OCI-LY7 (cell line): ENCODE results near the gene KRTAP20-2. TPM values are rescaled to one million over a fixed set of nuclear protein-coding genes. Genes with fewer than 3 reads are reported as not detected.

ENCODE experiments used
- Bru-seq: library from RNA; stranded (reverse); fragments of 400-500 nt; gene quantifications from one replicate; lab custom pipeline; 2021; lab: Mats Ljungman, UMichigan
- BruChase-seq, 2 experiments: library from RNA; stranded (reverse); fragments of 400-500 nt; gene quantifications; one replicate each; lab custom pipeline; 2021; lab: Mats Ljungman, UMichigan
- BruUV-seq: library from RNA; stranded (reverse); fragments of 400-500 nt; replicated peaks from 2 replicates; lab custom pipeline; 2021; lab: Mats Ljungman, UMichigan
- CTCF ChIA-PET: fragments of 300-600 bp; sonication (Branson Sonifier 250); formaldehyde crosslinking; loops from one replicate; lab custom pipeline; 2022; ENCODE audit warnings: antibody characterized with exemption; ENCODE audit not compliant: unreplicated experiment; lab: Charles Lee
- POLR2A ChIA-PET: fragments of 300-600 bp; sonication (Branson Sonifier 250); formaldehyde crosslinking; loops from one replicate; lab custom pipeline; 2022; ENCODE audit warnings: antibody characterized with exemption; lab: Charles Lee
- DNase-seq: peaks from one replicate; pipeline ENCODE4 v3.0.0-alpha.2; 2015; ENCODE audit warnings: low spot score
- H2AFZ ChIP-seq: fragments of 200-600 bp; sonication (generic), shearing (Covaris generic); 2 replicates; pipeline ENCODE4 v1.6.1; 2014; ENCODE audit warnings: mild to moderate bottlenecking, antibody characterized with exemption, low read length, moderate library complexity
- H3K27ac ChIP-seq: fragments of 200-600 bp; sonication (generic); 2 replicates; pipeline ENCODE4 v1.5.1; 2014; ENCODE audit warnings: mixed run types, low read depth, mild to moderate bottlenecking, moderate library complexity, low read length, inconsistent platforms; ENCODE audit not compliant: poor library complexity, severe bottlenecking
- H3K36me3 ChIP-seq: fragments of 200-600 bp; sonication (generic); 2 replicates; pipeline ENCODE4 v1.6.1; 2014; ENCODE audit warnings: mild to moderate bottlenecking, antibody characterized with exemption, low read length, moderate library complexity, mixed read lengths; ENCODE audit not compliant: insufficient read depth
- H3K4me1 ChIP-seq: fragments of 200-600 bp; sonication (generic); 2 replicates; pipeline ENCODE4 v1.5.1; 2014; ENCODE audit warnings: mild to moderate bottlenecking, low read length; ENCODE audit not compliant: insufficient read depth, poor library complexity, severe bottlenecking
- H3K4me2 ChIP-seq: fragments of 200-600 bp; sonication (generic); 2 replicates; pipeline ENCODE4 v1.6.1; 2014; ENCODE audit warnings: mild to moderate bottlenecking, low read length
- H3K4me3 ChIP-seq: fragments of 200-600 bp; sonication (generic); 2 replicates; pipeline ENCODE4 v1.5.1; 2014; ENCODE audit warnings: mild to moderate bottlenecking, low read depth, low read length; ENCODE audit not compliant: poor library complexity, severe bottlenecking
- H3K79me2 ChIP-seq: fragments of 200-600 bp; sonication (generic); 2 replicates; pipeline ENCODE4 v1.6.1; 2016; ENCODE audit warnings: low read depth, mild to moderate bottlenecking, low read length, moderate library complexity, mixed read lengths; ENCODE audit not compliant: insufficient read depth
- H3K9me2 ChIP-seq: fragments of 200-600 bp; sonication (generic); 2 replicates; pipeline ENCODE4 v1.6.1; 2016; ENCODE audit warnings: mild to moderate bottlenecking, low read length, mixed read lengths; ENCODE audit not compliant: insufficient read depth
- H3K9me3 ChIP-seq: fragments of 200-600 bp; sonication (generic); 2 replicates; pipeline ENCODE4 v1.6.1; 2014; ENCODE audit warnings: mild to moderate bottlenecking, mixed run types, low read length, mixed read lengths
- H4K20me1 ChIP-seq: fragments of 200-600 bp; sonication (generic); 2 replicates; pipeline ENCODE4 v1.6.1; 2014; ENCODE audit warnings: mild to moderate bottlenecking, antibody characterized with exemption, low read length, moderate library complexity, mixed read lengths; ENCODE audit not compliant: insufficient read depth
- CTCF ChIP-seq: fragments of 200-600 bp; sonication (generic); conservative IDR thresholded peaks from 2 replicates; pipeline ENCODE4 v1.5.1; 2014; ENCODE audit warnings: mild to moderate bottlenecking, antibody characterized with exemption, low read length, moderate library complexity, mixed read lengths
- EZH2phosphoT487 ChIP-seq: fragments of 200-600 bp; sonication (generic); IDR thresholded peaks from 2 replicates; pipeline ENCODE4 v1.6.1; 2018; ENCODE audit warnings: low read depth, borderline replicate concordance, mild to moderate bottlenecking, mixed run types, antibody characterized with exemption, low read length, moderate library complexity, mixed read lengths
- intact Hi-C: fragments of 100-400 bp; cut with micrococcal nuclease; formaldehyde crosslinking; loops from one replicate; pipeline ENCODE4 v1.10.0; 2022; ENCODE audit not compliant: unreplicated experiment
- long read RNA-seq: library from polyadenylated mRNA; stranded (forward); transcript quantifications from one replicate; pipeline ENCODE4 v2.0.0, GENCODE V29; 2022
- total RNA-seq, 2 experiments: library from RNA; depleted of rRNA in 1 of 2; stranded (reverse); fragments of >200 nt in 1 of 2; shearing (Covaris generic) in 1 of 2; gene quantifications; 2 replicates each; pipeline ENCODE4 v1.2.3, GENCODE V29; 2014 to 2022

Gene KRTAP20-2
- total RNA-seq (2014; rRNA removed; shearing (Covaris generic)): not detected in 2 replicates
- not detected in 2 replicates for total RNA-seq (2022)
- Bru-seq, nascent RNA: not detected
- BruChase-seq, experiment 1, labeled RNA remaining after a 6-hour chase: not detected
- not detected for BruChase-seq, experiment 2, labeled RNA remaining after a 2-hour chase
- long read RNA-seq: 0 reads

DNA sequence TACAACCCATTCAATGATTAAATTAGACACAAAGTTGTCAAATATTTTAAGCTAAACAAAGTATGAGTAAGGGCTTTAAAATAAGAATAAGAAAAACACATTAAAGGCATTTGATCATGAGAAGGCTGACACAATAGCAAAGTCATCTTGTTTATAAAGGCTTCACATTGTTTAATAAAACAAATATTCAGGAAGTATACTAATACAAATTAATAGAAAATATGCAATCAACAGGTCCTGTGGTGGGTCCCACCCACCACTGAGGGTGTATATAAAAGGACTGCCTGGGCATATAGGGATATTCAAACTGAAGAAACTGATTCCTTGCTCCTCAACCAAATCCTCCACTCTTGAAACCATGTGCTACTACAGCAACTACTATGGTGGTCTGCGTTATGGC lies at the start of gene KRTAP20-2:
Gene KRTAP20-2, plus strand, starts transcription at position 301 of the 400 bp plus-strand sequence. Its CDS starts 58 bp downstream, at position 359.
- no peak for TF ChIP-seq EZH2phosphoT487
- Histone ChIP-seq H3K9me3 (no peaks in the 10 kb centered on the region), H3K27ac (no peak within 1 kb of the TSS), H3K4me3 (no peak within 1 kb of the TSS), H3K9me2 (no peaks in the 10 kb centered on the region), H4K20me1 (no peaks in the 10 kb centered on the region), H3K4me2 (no peak within 1 kb of the TSS), H3K79me2 (no peaks in the 10 kb centered on the region), H2AFZ (no peak within 1 kb of the TSS), H3K36me3 (no peaks in the 10 kb centered on the region), H3K4me1 (no peaks in the 10 kb centered on the region)
- intact Hi-C loops: no loop called here
- no TSS peak for BruUV-seq
- ChIA-PET CTCF (no interaction called here), POLR2A (interaction anchor here (0.6 kb wide), 1 partner anchor 91 kb away, joined by 3 read pairs; no protein-coding TSS in a partner anchor)
- no peak for DNase-seq

DNA sequence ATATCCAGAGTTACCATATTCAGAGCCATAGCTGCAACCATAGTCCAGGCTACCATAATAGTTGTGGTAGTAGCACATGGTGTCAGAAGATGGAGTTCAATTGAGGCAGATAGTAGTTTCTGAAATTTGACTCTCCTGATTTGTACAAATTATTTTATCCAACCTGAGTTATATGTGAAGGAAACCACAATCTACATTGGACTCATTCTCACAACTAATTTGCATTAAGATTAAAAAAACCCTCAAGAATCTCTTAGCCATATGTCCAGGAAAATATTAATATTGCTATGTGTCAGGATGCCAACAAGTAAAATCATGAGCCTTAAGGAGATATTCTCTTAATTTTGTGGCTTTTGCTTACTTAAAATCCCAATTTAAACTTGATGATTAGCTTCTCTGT lies 44.7 kb upstream of the KRTAP20-2 start, which contains the start of gene KRTAP22-2:
Gene KRTAP22-2, minus strand, starts transcription at position 101 of the 400 bp plus-strand sequence.
- Histone ChIP-seq H3K36me3 (no peaks in the 10 kb centered on the region), H3K4me2 (no peak within 1 kb of the TSS), H3K27ac (no peak within 1 kb of the TSS), H4K20me1 (no peaks in the 10 kb centered on the region), H3K9me3 (no peaks in the 10 kb centered on the region), H3K4me1 (no peaks in the 10 kb centered on the region), H3K4me3 (no peak within 1 kb of the TSS), H3K9me2 (no peaks in the 10 kb centered on the region), H2AFZ (no peak within 1 kb of the TSS), H3K79me2 (no peaks in the 10 kb centered on the region)
- intact Hi-C loops: no loop called here
- BruUV-seq: no TSS peak
- no peak for DNase-seq
- ChIA-PET CTCF (no interaction called here), POLR2A (interaction anchor here (0.9 kb wide), 1 partner anchor 11 kb away, joined by 3 read pairs; the partner anchor contains the start of gene KRTAP22-1)
- TF ChIP-seq CTCF: no peak
- no peak for TF ChIP-seq EZH2phosphoT487

DNA sequence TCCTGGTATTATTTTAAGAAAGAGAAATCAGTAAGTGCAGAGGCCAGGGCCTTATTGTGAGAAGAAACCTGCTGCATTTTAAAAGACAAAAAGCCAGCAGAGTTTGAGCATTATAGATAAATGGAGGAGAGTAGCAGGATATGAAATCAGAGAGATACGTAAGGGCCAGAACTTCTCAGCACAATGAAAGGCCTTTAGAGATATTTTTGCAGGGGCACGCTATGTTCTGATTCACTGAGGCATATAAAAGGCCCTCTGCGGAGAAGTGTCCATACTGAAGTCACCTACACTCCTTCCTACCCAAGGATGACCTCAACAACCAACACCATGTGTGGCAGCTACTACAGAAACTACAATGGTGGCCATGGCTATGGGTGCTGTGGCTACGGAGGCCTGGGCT lies 42.9 kb upstream of the KRTAP20-2 start, which contains the start of gene KRTAP6-3:
Gene KRTAP6-3, plus strand, starts transcription at position 301 of the 400 bp plus-strand sequence. Its CDS starts 6 bp downstream, at position 307.
- Histone ChIP-seq H3K27ac (no peak within 1 kb of the TSS), H4K20me1 (no peaks in the 10 kb centered on the region), H3K9me3 (no peaks in the 10 kb centered on the region), H3K4me3 (no peak within 1 kb of the TSS), H3K36me3 (no peaks in the 10 kb centered on the region), H2AFZ (no peak within 1 kb of the TSS), H3K4me1 (no peaks in the 10 kb centered on the region), H3K9me2 (no peaks in the 10 kb centered on the region), H3K79me2 (no peaks in the 10 kb centered on the region), H3K4me2 (no peak within 1 kb of the TSS)
- TF ChIP-seq EZH2phosphoT487 (no peak), CTCF (no peak)
- no TSS peak for BruUV-seq
- DNase-seq: no peak
- POLR2A ChIA-PET: no interaction called here
- intact Hi-C loops: no loop called here
- CTCF ChIA-PET: no interaction called here
